Gastroesophageal sphincter (tissue), 3 donors: Measurements from ENCODE around the gene MIDN.

Source experiments
- CTCF ChIP-seq, 4 experiments: fragments of 200-600 bp in 2 of 4; fragments of 450-650 bp in 2 of 4; sonication (generic) in 1 of 4; IDR thresholded peaks; one replicate each; pipeline ENCODE4 v1.5.1; 2017 to 2019; ENCODE audit warnings: antibody characterized with exemption in 4 of 4, mild to moderate bottlenecking in 2 of 4, moderate library complexity in 2 of 4
- EP300 ChIP-seq: sonication (generic); formaldehyde crosslinking; IDR thresholded peaks from one replicate; pipeline ENCODE4 v1.6.1; 2017; ENCODE audit warnings: antibody characterized with exemption, mild to moderate bottlenecking
- POLR2AphosphoS5 ChIP-seq: sonication (generic); formaldehyde crosslinking; IDR thresholded peaks from one replicate; pipeline ENCODE4 v1.6.1; 2017; ENCODE audit warnings: antibody characterized with exemption

- TF ChIP-seq CTCF (IDR thresholded peaks at IDR 0.05), result no peak
- no peak for TF ChIP-seq POLR2AphosphoS5
- TF ChIP-seq EP300, result no peak
These were observed 21.9 kb downstream of the MIDN start for GRCh38 chr19:1270213-1270853.
